Parathyroid adenoma (tissue), 2 donors: ENCODE results near the gene ACTN1.

Experiments used
- H2AFZ ChIP-seq: fragments of 300-600 bp; sonication (generic); one replicate; pipeline ENCODE4 v1.7.0; 2017; ENCODE audit warnings: antibody characterized with exemption, mild to moderate bottlenecking
- H3K27ac ChIP-seq: fragments of 300-600 bp; sonication (generic); one replicate; pipeline ENCODE4 v1.7.0; 2017
- H3K27me3 ChIP-seq: fragments of 300-600 bp; sonication (generic); one replicate; pipeline ENCODE4 v1.7.0; 2017; ENCODE audit warnings: low read length; ENCODE audit not compliant: control insufficient read depth, insufficient read depth
- H3K36me3 ChIP-seq: fragments of 300-600 bp; sonication (generic); one replicate; pipeline ENCODE4 v1.7.0; 2017; ENCODE audit warnings: low read length; ENCODE audit not compliant: control insufficient read depth, insufficient read depth
- H3K4me1 ChIP-seq: fragments of 300-600 bp; sonication (generic); one replicate; pipeline ENCODE4 v1.7.0; 2017; ENCODE audit warnings: control low read depth
- H3K4me2 ChIP-seq: fragments of 300-600 bp; sonication (generic); one replicate; pipeline ENCODE4 v1.7.0; 2017; ENCODE audit warnings: low read length
- H3K4me3 ChIP-seq: fragments of 300-600 bp; sonication (generic); one replicate; pipeline ENCODE4 v1.7.0; 2017; ENCODE audit warnings: low read depth, low read length
- H3K79me2 ChIP-seq: fragments of 300-600 bp; sonication (generic); one replicate; pipeline ENCODE4 v1.7.0; 2017; ENCODE audit warnings: control low read depth
- H3K9ac ChIP-seq: fragments of 300-600 bp; sonication (generic); one replicate; pipeline ENCODE4 v1.7.0; 2017; ENCODE audit warnings: mild to moderate bottlenecking
- H3K9me3 ChIP-seq: fragments of 300-600 bp; sonication (generic); one replicate; pipeline ENCODE4 v1.7.0; 2017; ENCODE audit warnings: low read length; ENCODE audit not compliant: control insufficient read depth
- TF ChIP-seq, protein P1 (sequence below): fragments of 300-600 bp; sonication (generic); IDR thresholded peaks from one replicate; pipeline ENCODE4 v1.7.0; 2017; ENCODE audit warnings: antibody characterized with exemption, mild to moderate bottlenecking
- donor health status: primary hyperparathyroidism.

Gene ACTN1

DNA sequence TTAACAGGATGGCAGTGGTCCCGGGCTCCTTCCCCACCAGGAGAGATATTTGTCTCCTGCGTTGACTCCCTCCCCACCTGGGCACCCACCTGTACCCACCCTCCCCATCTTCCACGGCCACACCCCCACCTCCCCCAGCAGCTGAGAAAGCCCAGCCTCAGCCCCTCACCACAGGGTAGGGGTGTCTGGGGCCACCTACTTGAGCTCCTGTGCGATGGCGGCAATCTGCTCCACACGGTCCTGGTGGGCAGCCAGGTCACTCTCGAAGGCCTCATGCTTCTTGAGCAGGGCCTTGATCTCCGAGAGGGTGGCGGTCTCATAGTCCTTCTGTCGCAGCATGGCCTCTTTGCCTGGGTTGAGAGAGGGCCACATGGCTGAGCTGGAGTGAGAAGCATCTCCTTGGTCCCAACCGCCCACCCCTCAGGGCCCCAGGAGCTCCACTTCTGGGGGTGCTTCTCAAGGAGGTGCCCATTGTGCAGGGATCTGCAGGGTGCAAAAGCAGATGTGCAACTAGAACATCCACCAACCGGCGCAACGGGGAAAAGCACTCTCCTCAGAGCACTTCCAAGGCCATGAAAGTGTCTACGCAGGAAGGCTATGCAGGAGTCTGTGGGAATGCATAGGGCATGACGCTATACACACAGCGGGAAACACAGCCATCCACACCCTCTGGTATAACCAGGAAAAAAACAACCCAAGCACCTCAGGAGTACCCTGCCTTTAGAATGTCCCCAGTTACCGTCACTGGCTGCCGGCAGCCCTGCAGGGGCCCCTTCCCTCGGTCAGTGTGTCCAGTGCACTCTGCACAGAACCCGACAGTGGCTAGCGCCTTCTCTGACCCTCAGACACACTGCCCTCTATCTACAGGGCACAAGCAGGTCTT, 93.6 kb downstream of the ACTN1 start:
- H3K4me2 ChIP-seq, result no peak overlapping the region
- no peak overlapping the region for H3K27ac ChIP-seq
- H3K27me3 ChIP-seq, result no peaks in the 10 kb centered on the region
- no peaks in the 10 kb centered on the region for H3K4me1 ChIP-seq
- no peak overlapping the region for H3K9ac ChIP-seq
- H3K36me3 ChIP-seq, result no peaks in the 10 kb centered on the region
- H3K79me2 ChIP-seq, result no peaks in the 10 kb centered on the region
- no peaks in the 10 kb centered on the region for H3K9me3 ChIP-seq
- TF ChIP-seq, protein P1, sequence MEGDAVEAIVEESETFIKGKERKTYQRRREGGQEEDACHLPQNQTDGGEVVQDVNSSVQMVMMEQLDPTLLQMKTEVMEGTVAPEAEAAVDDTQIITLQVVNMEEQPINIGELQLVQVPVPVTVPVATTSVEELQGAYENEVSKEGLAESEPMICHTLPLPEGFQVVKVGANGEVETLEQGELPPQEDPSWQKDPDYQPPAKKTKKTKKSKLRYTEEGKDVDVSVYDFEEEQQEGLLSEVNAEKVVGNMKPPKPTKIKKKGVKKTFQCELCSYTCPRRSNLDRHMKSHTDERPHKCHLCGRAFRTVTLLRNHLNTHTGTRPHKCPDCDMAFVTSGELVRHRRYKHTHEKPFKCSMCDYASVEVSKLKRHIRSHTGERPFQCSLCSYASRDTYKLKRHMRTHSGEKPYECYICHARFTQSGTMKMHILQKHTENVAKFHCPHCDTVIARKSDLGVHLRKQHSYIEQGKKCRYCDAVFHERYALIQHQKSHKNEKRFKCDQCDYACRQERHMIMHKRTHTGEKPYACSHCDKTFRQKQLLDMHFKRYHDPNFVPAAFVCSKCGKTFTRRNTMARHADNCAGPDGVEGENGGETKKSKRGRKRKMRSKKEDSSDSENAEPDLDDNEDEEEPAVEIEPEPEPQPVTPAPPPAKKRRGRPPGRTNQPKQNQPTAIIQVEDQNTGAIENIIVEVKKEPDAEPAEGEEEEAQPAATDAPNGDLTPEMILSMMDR, result no peak
- H2AFZ ChIP-seq, result no peak overlapping the region
- H3K4me3 ChIP-seq, result no peak overlapping the region

DNA sequence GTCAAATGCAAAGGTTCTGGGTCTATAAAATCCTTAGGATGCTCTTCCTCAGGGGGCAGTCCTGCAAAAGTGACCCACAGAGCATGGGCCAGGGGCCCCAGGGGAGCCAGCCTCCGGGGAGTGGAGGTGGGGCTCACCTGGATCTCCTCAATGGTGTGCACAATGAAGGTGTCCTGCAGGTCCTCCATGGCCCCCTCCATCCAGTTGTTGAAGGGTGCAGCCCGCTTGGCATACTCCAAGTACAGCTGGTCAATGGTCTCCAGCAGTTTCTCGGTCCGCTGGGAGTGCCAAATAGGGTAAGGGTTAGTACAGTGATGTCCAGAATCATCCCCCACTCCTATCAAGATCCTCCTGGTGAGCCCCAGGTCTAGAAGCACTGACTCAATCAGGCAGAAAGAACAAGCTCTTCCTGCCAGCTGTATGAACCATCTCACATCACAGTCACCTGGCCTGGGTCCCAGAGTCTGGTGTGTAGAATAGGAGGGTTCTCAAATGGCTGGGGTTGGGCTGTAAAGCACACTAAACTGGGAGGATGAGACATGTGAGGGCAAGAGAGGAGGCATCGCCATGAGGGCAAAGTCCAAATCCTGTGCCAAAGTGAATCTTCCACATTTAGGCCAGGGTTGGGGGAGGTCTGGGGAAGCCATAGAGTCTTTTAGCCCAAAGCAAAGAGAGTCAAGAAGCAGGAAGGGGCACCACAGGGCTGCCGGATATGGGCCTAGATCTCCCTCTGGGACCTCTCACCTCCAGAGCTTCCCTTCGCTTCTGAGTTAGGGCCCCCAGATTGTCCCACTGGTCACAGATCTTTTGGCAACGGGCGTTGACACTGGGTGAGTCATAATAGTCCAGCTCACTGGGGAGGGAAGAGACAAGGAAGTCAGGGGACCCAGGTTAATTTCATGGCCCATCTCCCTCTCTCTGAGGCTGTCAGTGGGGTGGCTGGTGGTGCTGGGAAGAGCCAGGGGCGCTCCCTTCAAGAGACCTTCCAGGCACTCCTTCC, 94.8 kb downstream of the ACTN1 start:
- TF ChIP-seq, protein P1, result no peak
- H3K4me3 ChIP-seq, result no peak overlapping the region
- H3K27ac ChIP-seq, result no peak overlapping the region
- H3K27me3 ChIP-seq, result no peaks in the 10 kb centered on the region
- H3K4me1 ChIP-seq, result no peaks in the 10 kb centered on the region
- no peak overlapping the region for H2AFZ ChIP-seq
- no peak overlapping the region for H3K4me2 ChIP-seq
- H3K9ac ChIP-seq, result no peak overlapping the region
- H3K79me2 ChIP-seq, result no peaks in the 10 kb centered on the region
- no peaks in the 10 kb centered on the region for H3K9me3 ChIP-seq
- no peaks in the 10 kb centered on the region for H3K36me3 ChIP-seq

DNA sequence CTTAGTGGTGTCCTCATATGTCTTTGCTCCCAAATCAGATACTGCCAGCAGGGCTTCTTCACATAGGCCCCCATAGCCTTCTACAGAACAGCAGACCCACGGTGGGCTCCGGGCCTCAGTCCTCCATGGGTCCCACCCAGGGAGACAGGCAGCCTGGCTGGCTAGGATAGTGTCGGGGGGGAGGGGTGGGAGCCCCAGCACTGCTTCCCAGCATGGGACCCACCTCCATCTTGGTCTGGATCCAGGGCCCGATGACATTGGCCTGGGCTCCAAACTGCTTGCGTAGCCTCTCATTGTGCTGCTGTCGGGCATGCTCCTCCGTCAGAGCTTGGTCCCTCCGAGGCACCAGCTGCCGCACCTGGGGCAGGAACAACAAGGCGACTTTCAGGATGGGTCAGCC, 96.9 kb downstream of the ACTN1 start:
- Histone ChIP-seq H2AFZ (no peak overlapping the region), H3K79me2 (no peaks in the 10 kb centered on the region), H3K36me3 (no peaks in the 10 kb centered on the region), H3K9ac (no peak overlapping the region), H3K27me3 (no peaks in the 10 kb centered on the region), H3K9me3 (no peaks in the 10 kb centered on the region), H3K4me2 (no peak overlapping the region), H3K4me1 (no peaks in the 10 kb centered on the region), H3K27ac (no peak overlapping the region), H3K4me3 (no peak overlapping the region)
- TF ChIP-seq, protein P1, result no peak

DNA sequence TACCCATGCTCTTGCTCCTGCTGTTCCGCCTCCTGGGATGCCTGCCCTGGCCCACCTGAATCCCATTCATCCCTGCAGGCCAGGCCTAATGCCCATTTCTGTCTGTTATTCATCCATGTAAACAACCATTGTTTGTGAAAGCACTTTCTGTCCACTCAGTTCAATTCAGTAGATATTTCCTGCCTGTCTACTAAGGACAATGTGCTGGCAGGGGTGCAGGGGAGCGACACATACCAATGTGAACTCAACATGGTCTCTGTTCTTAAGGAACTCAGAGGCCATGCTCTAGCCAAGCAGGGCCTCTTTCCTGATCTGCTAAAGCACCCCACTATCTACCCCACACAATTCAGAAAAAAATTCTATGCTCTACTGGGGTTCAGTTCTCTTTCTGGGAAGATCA, 97.7 kb downstream of the ACTN1 start:
- Histone ChIP-seq H3K27me3 (no peaks in the 10 kb centered on the region), H3K9me3 (no peaks in the 10 kb centered on the region), H3K4me1 (no peaks in the 10 kb centered on the region), H3K27ac (no peak overlapping the region), H3K79me2 (no peaks in the 10 kb centered on the region), H3K36me3 (no peaks in the 10 kb centered on the region), H3K9ac (no peak overlapping the region), H3K4me2 (no peak overlapping the region), H3K4me3 (no peak overlapping the region), H2AFZ (no peak overlapping the region)
- TF ChIP-seq, protein P1, result no peak
